ENCODE measurements around the gene SRGN. TPM values are rescaled to one million over a fixed set of nuclear protein-coding genes. Genes with fewer than 3 reads are reported as not detected.
A peak's percentile ranks its signal among the peaks of the same experiment; 100 is the strongest.

The SRGN gene
- total and polyA plus RNA-seq, 2 of the 13 experiments (the other 11 are each of a cell fraction or from before 2014, with no cell fraction given), result 0.09 TPM; not detected in 1

DNA sequence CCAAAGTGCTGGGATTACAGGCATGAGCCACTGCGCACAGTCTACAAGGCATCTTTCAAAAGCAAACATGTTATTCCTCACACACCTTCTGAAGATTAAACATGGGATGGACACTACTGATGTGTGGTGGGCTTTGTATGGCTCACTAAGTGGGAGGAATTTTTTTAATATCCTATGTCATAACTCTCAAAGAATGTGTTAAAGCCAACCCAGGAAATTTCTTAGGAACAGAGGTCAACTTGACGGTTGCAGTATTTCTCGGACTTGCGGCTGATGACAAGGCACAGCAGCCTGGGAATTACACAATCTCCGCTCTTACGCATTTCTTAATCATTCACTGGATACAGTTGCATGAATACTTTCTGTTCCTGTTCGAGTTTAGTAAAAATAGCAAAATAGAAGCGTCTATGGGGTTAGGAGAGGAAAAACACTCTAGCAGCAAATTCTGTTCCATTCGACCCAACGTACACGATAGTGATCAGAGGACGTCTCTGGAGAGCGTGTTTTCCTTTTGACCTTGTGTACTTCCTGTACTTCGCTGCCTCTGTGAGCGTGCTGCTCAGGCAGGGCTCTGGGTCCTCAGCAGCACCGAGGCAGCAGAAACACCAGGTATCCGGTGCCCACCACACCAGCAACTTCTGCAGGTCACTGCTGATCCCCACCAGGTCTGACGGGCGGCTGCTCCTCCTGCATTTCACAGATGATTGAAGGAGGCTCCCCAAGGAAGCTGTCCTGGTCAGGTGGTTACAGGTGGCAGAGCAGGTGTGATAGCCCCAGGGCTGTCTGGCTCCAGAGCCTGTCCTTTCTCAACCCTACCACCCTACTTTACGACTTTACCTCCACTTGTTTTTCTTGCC is 26.4 kb upstream of the SRGN start (continued):
- TF ChIP-seq PITX1 (CRISPR knock-in tag; IDR thresholded peaks at IDR 0.05) (no peak), ZNF343 (CRISPR knock-in tag; IDR thresholded peaks at IDR 0.05) (no peak), ZBTB1 (CRISPR knock-in tag; IDR thresholded peaks at IDR 0.05; ENCODE audit: borderline replicate concordance) (no peak), GABPB1 (CRISPR knock-in tag; IDR thresholded peaks at IDR 0.05) (peak; percentile 58), ZSCAN9 (CRISPR knock-in tag; IDR thresholded peaks at IDR 0.05; ENCODE audit: borderline replicate concordance) (no peak), SAFB2 (CRISPR knock-in tag; IDR thresholded peaks at IDR 0.05; ENCODE audit: borderline replicate concordance, low read depth) (no peak), CEBPB (IDR thresholded peaks at IDR 0.05; ENCODE audit: borderline replicate concordance, low read depth, low read length) (peak; percentile 92), ZNF644 (CRISPR knock-in tag; IDR thresholded peaks at IDR 0.05; ENCODE audit: low read depth) (no peak), HES4 (CRISPR knock-in tag; IDR thresholded peaks at IDR 0.05; ENCODE audit: borderline replicate concordance) (no peak), TRIM24 (CRISPR knock-in tag; IDR thresholded peaks at IDR 0.05) (no peak), HNRNPL (IDR thresholded peaks at IDR 0.05; ENCODE audit: low read depth, low read length) (no peak), ZNF329 (CRISPR knock-in tag; IDR thresholded peaks at IDR 0.05; ENCODE audit: low read depth) (no peak), NFIC (IDR thresholded peaks at IDR 0.05; ENCODE audit: low read length) (no peak)
- TF ChIP-seq, protein P1, sequence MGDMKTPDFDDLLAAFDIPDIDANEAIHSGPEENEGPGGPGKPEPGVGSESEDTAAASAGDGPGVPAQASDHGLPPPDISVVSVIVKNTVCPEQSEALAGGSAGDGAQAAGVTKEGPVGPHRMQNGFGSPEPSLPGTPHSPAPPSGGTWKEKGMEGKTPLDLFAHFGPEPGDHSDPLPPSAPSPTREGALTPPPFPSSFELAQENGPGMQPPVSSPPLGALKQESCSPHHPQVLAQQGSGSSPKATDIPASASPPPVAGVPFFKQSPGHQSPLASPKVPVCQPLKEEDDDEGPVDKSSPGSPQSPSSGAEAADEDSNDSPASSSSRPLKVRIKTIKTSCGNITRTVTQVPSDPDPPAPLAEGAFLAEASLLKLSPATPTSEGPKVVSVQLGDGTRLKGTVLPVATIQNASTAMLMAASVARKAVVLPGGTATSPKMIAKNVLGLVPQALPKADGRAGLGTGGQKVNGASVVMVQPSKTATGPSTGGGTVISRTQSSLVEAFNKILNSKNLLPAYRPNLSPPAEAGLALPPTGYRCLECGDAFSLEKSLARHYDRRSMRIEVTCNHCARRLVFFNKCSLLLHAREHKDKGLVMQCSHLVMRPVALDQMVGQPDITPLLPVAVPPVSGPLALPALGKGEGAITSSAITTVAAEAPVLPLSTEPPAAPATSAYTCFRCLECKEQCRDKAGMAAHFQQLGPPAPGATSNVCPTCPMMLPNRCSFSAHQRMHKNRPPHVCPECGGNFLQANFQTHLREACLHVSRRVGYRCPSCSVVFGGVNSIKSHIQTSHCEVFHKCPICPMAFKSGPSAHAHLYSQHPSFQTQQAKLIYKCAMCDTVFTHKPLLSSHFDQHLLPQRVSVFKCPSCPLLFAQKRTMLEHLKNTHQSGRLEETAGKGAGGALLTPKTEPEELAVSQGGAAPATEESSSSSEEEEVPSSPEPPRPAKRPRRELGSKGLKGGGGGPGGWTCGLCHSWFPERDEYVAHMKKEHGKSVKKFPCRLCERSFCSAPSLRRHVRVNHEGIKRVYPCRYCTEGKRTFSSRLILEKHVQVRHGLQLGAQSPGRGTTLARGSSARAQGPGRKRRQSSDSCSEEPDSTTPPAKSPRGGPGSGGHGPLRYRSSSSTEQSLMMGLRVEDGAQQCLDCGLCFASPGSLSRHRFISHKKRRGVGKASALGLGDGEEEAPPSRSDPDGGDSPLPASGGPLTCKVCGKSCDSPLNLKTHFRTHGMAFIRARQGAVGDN (CRISPR knock-in tag; IDR thresholded peaks at IDR 0.05), result peak; percentile 77
- TF ChIP-seq, protein P2, sequence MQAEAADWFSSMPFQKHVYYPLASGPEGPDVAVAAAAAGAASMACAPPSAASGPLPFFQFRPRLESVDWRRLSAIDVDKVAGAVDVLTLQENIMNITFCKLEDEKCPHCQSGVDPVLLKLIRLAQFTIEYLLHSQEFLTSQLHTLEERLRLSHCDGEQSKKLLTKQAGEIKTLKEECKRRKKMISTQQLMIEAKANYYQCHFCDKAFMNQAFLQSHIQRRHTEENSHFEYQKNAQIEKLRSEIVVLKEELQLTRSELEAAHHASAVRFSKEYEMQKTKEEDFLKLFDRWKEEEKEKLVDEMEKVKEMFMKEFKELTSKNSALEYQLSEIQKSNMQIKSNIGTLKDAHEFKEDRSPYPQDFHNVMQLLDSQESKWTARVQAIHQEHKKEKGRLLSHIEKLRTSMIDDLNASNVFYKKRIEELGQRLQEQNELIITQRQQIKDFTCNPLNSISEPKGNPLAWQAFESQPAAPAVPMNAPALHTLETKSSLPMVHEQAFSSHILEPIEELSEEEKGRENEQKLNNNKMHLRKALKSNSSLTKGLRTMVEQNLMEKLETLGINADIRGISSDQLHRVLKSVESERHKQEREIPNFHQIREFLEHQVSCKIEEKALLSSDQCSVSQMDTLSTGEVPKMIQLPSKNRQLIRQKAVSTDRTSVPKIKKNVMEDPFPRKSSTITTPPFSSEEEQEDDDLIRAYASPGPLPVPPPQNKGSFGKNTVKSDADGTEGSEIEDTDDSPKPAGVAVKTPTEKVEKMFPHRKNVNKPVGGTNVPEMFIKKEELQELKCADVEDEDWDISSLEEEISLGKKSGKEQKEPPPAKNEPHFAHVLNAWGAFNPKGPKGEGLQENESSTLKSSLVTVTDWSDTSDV (CRISPR knock-in tag; IDR thresholded peaks at IDR 0.05), result no peak
- TF ChIP-seq, protein P3, sequence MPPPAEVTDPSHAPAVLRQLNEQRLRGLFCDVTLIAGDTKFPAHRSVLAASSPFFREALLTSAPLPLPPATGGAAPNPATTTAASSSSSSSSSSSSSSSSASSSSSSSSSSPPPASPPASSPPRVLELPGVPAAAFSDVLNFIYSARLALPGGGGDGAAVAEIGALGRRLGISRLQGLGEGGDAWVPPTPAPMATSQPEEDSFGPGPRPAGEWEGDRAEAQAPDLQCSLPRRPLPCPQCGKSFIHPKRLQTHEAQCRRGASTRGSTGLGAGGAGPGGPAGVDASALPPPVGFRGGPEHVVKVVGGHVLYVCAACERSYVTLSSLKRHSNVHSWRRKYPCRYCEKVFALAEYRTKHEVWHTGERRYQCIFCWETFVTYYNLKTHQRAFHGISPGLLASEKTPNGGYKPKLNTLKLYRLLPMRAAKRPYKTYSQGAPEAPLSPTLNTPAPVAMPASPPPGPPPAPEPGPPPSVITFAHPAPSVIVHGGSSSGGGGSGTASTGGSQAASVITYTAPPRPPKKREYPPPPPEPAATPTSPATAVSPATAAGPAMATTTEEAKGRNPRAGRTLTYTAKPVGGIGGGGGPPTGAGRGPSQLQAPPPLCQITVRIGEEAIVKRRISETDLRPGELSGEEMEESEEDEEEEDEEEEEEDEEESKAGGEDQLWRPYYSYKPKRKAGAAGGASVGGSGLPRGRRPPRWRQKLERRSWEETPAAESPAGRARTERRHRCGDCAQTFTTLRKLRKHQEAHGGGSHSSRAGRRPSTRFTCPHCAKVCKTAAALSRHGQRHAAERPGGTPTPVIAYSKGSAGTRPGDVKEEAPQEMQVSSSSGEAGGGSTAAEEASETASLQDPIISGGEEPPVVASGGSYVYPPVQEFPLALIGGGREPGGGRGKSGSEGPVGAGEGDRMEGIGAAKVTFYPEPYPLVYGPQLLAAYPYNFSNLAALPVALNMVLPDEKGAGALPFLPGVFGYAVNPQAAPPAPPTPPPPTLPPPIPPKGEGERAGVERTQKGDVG (CRISPR knock-in tag; IDR thresholded peaks at IDR 0.05; ENCODE audit: borderline replicate concordance), result no peak
- TF ChIP-seq, protein P4, sequence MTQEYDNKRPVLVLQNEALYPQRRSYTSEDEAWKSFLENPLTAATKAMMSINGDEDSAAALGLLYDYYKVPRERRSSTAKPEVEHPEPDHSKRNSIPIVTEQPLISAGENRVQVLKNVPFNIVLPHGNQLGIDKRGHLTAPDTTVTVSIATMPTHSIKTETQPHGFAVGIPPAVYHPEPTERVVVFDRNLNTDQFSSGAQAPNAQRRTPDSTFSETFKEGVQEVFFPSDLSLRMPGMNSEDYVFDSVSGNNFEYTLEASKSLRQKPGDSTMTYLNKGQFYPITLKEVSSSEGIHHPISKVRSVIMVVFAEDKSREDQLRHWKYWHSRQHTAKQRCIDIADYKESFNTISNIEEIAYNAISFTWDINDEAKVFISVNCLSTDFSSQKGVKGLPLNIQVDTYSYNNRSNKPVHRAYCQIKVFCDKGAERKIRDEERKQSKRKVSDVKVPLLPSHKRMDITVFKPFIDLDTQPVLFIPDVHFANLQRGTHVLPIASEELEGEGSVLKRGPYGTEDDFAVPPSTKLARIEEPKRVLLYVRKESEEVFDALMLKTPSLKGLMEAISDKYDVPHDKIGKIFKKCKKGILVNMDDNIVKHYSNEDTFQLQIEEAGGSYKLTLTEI (CRISPR knock-in tag; conservative IDR thresholded peaks at IDR 0.05), result no peak
